ENCODE measurements around the gene EPO.

The EPO gene

DNA sequence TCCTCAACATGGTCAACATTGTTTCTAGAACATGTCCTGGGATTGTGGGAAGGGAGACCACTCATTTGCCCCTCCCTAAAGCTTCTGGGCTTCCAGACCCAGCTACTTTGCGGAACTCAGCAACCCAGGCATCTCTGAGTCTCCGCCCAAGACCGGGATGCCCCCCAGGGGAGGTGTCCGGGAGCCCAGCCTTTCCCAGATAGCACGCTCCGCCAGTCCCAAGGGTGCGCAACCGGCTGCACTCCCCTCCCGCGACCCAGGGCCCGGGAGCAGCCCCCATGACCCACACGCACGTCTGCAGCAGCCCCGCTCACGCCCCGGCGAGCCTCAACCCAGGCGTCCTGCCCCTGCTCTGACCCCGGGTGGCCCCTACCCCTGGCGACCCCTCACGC lies at the start of gene EPO:
Gene EPO (plus strand): TSS at position 190 of the 392 bp plus-strand sequence. CDS start 513 bp downstream, outside the sequence.
- no peak for ATAC-seq (ENCODE audit: low read depth)
- H3K36me3 Mint-ChIP-seq = peaks cover 5% of the 10 kb centered on the region
- no peak within 1 kb of the TSS for H3K27ac Mint-ChIP-seq
- H3K4me3 Mint-ChIP-seq = no peak within 1 kb of the TSS
- no peak for DNase-seq (ENCODE audit: low spot score in 2 of 2)
- H3K4me1 Mint-ChIP-seq = peaks cover 3% of the 10 kb centered on the region
- H3K27me3 Mint-ChIP-seq = peaks cover 24% of the 10 kb centered on the region
- H3K9me3 Mint-ChIP-seq = peaks cover 11% of the 10 kb centered on the region

DNA sequence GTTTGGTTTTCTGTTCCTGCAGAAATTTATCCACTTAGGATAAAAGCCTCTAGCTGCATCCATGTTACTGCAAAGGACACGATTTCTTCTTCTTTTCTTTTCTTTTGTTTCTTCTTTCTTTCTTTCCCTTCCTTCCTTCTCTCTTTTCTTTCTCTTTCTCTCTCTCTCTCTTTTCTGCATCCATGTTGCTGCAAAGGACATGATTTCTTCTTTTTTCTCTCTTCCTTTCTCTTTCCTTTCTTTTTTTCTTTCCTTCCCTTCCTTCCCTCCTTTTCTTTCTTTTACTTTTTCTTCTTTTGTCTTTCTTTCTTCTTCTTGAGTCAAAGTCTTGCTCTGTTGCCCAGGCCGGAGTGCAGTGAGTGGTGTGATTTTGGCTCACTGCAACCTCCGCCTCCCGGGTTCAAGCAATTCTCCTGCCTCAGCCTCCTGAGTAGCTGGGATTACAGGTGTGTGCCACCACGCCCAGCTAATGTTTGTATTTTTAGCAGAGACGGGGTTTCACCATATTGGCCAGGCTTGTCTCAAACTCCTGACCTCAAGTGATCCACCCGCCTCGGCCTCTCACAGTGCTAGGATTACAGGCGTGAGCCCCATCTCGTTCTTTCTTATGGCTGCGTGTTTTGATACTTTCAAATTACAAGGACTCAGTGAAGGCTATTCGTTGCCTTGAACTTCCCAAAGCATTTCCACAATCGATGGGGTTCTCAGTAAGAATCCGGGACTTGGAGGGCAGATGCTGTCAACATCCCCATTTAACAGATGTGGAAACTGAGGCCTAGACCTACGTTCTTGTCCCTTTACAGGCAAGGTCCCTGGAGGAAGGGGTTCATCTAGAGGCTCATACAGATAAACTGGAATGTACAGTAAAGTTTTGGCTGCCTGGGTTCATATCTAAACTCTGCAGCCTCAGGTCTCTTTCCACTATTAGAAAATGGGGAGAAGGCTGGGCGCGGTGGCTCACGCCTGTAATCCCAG lies 48.6 kb upstream of the EPO start:
- ATAC-seq (ENCODE audit: low read depth) (no peak), DNase-seq (ENCODE audit: low spot score in 2 of 2) (no peak)
- Mint-ChIP-seq H3K36me3 (peaks cover 2% of the 10 kb centered on the region), H3K4me1 (peaks cover 11% of the 10 kb centered on the region), H3K9me3 (peaks cover 1% of the 10 kb centered on the region), H3K4me3 (no peak overlapping the region), H3K27ac (no peak overlapping the region), H3K27me3 (peaks cover 4% of the 10 kb centered on the region)

DNA sequence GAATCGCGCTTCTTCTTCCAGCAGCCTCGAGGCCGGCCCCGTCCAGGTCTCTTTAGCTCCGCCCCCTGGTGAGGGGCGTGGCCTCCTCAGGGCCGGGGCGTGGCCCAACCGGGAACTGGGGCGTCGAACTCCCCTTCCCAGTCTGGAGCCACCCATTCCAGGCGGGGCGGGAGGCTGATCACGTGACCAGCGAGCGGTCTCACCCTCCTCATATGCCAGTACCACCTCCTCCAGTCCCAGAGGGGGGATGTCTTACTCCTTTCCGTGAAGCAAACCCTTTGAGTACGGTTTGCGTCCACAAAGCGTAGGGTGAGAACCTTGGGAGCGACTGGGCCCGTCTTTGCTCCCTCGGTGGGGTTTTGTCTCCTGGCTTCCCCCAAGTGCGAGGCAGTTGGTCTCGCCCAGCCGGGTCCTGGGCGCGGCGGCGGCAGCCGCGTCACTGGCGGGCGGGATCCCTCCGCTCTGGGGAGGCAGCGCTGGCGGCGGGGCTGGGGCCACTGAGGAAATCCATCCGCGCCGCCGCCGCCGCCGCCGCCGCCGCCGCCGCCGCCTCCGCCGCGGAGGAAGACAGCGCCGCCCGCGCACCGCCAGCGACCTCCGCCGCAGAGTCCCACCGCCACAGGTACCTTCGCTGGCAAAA lies 46.8 kb upstream of the EPO start, which contains the start of gene GNB2:
Gene GNB2 (plus strand): TSS at position 439 of the 640 bp plus-strand sequence. CDS start 2,526 bp downstream, outside the sequence.
- peaks cover 6% of the 10 kb centered on the region for H3K36me3 Mint-ChIP-seq
- H3K4me3 Mint-ChIP-seq = peak within 1 kb of the TSS; percentile 100
- H3K4me1 Mint-ChIP-seq = peaks cover 8% of the 10 kb centered on the region
- H3K27ac Mint-ChIP-seq = peak within 1 kb of the TSS; percentile 93
- DNase-seq (ENCODE audit: low spot score in 2 of 2) (peak; percentile 95 to 96), ATAC-seq (ENCODE audit: low read depth) (peak; percentile 56)
- H3K9me3 Mint-ChIP-seq = no peaks in the 10 kb centered on the region
- H3K27me3 Mint-ChIP-seq = no peaks in the 10 kb centered on the region

DNA sequence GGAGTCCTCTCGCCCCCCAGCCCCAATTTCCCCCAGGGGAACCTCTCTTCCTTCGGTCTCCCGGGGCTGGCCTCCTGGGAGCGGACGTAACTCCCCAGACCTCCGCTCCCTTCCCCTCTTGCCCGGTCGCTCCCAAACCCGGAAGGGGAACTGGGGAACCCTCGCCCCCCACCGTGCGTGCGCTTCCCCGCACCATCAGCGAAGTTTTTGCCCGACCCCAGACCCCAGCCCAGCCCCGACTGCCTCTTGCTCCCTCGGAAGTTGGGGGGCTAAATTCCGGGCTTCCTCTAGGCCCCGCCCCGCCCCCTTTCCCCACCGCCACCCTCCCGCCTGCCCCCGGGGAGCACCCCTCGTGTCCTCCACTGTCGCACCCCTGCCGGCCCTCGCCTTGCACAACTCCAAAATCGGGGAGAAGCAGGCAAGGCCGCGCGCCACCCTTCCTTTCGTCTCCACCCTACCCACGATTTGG lies 46.3 kb upstream of the EPO start:
- no peaks in the 10 kb centered on the region for H3K9me3 Mint-ChIP-seq
- H3K4me1 Mint-ChIP-seq = peaks cover 8% of the 10 kb centered on the region
- peak overlapping the region; percentile 93 for H3K27ac Mint-ChIP-seq
- peaks cover 8% of the 10 kb centered on the region for H3K36me3 Mint-ChIP-seq
- peak overlapping the region; percentile 100 for H3K4me3 Mint-ChIP-seq
- H3K27me3 Mint-ChIP-seq = no peaks in the 10 kb centered on the region
- DNase-seq (ENCODE audit: low spot score in 2 of 2) = no peak
- no peak for ATAC-seq (ENCODE audit: low read depth)

DNA sequence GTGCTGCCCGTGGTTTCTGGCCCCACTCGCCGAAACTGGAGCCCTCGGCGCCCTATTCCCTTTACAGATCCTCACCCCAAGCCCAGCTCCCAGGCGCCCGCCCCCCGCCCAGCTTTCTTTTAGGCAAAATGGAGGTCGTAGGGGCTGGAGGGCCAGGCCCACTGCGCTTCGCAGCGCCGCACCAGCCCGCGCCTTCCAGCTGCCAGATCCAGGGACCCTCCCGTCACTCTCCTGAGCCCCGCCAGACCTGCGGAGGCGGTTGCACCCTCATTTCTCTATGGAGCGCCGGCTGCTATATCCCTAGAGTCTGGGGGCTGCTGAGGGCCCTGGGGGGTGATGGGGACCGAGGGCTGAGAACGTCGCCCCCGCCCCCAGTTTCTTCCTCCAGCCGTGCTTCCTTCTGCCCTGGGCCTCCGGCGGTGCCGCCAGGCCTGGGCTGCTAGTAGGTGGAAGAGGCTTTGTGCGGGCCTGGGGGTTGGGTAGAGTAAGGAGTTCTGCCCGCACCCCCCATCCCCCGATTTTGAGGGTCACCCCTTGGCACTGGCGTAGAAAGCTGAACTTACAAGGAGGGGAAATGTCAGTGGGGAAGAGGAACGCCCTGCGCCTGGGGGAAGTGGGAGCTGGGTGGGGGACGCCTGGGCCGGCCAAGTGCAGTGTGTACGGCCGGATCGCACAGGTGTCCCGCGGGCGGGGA lies 45.7 kb upstream of the EPO start:
- no peak for ATAC-seq (ENCODE audit: low read depth)
- peak overlapping the region; percentile 93 for H3K27ac Mint-ChIP-seq
- H3K27me3 Mint-ChIP-seq = no peaks in the 10 kb centered on the region
- H3K9me3 Mint-ChIP-seq = no peaks in the 10 kb centered on the region
- H3K4me1 Mint-ChIP-seq = peaks cover 8% of the 10 kb centered on the region
- peak overlapping the region; percentile 100 for H3K4me3 Mint-ChIP-seq
- peak in 1 of 2 donors; percentile 57 for DNase-seq (ENCODE audit: low spot score in 2 of 2)
- peaks cover 10% of the 10 kb centered on the region for H3K36me3 Mint-ChIP-seq

DNA sequence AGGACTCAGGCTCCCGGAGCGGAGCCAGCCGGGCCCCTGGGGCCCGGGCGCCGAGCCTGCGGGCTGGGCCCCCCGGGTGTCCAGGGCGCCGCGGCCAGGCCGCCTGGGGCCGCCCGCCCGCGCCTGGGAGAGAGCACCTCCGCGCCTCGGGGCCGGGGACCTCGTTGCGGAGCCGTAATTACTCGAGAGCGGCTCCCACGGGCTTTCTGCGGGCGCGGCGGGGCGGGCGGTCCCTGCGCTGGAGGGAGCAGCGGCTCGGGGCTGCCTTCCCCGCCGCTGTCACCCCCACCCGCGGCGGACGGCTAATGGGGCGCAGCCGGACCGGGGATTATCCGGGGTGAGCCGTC lies 45.2 kb upstream of the EPO start:
- H3K36me3 Mint-ChIP-seq = peaks cover 11% of the 10 kb centered on the region
- no peaks in the 10 kb centered on the region for H3K9me3 Mint-ChIP-seq
- peak in 1 of 2 donors; percentile 37 for DNase-seq (ENCODE audit: low spot score in 2 of 2)
- no peaks in the 10 kb centered on the region for H3K27me3 Mint-ChIP-seq
- peak overlapping the region; percentile 100 for H3K4me3 Mint-ChIP-seq
- peak; percentile 0 for ATAC-seq (ENCODE audit: low read depth)
- H3K4me1 Mint-ChIP-seq = peaks cover 8% of the 10 kb centered on the region
- H3K27ac Mint-ChIP-seq = peak overlapping the region; percentile 93

DNA sequence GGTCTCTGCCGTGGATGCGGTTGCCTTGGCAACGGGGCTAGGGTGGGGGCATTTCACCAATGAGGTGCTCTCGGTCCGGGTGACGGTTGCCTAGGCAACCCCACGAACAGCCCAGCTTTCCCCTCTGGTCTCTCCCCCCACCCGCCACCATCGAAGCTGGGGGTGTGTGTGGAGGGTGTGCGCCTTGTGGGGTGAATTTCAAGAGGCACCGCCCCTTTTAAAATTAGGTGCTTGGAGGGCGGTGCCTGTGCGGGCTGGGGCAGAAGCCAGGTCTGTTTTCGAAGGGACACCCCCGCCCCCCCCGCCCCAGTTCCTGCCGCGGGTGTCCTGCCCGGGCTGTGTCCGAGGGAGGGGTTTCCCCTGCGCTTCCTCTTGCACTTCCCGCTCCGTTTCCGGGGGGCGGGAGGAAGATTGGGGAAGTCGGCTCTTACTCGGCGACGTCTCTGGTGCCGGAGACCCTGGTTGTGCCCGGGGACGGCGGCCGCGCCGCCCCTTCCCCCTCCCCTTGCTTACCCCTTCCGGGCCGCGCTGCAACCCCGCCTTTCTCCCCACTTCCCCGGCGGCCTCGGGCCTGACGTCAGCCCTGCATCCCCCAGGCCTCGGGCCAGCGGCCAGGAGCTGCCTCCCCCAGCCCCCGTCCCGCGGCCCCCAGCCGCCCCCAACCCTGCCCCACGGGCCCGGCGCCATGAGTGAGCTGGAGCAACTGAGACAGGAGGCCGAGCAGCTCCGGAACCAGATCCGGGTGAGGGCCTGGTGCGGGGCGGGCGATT lies 44.5 kb upstream of the EPO start:
- peaks cover 12% of the 10 kb centered on the region for H3K36me3 Mint-ChIP-seq

DNA sequence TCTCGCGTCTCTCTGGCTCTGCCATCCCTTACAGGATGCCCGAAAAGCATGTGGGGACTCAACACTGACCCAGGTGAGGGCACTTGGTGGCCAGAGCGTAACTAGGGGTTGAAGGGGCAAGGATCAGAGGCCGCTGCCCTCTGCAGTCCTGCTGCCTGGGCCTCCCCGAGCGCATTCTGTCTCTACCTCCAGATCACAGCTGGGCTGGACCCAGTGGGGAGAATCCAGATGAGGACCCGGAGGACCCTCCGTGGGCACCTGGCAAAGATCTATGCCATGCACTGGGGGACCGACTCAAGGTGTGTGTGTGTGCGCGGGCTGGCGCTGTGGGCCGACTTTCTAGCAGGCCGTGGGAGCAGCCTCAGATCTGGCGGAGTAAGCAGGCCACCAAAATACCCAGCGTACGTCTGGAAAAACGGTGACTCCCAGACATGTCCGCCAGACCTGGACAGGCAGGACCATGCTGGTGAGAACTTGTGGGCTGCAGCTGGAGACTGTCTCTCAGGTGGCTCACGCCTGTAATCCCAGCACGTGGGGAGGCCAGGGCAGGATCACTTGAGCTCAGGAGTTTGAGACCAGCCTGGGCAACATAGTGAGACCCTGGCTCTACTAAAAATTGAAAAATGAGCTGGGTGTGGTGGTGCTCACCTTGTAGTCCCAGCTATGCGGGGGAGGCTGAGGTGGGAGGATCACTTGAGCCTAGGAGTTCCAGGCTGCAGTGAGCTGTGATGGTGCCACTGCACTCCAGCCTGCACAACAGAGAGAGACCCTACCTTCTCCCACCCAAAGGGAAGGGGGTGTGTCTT lies 43.6 kb upstream of the EPO start:
- Mint-ChIP-seq H3K4me1 (peaks cover 11% of the 10 kb centered on the region), H3K9me3 (no peaks in the 10 kb centered on the region)

More for the DNA sequence above, 44.5 kb upstream of the EPO start:
- H3K4me1 Mint-ChIP-seq = peaks cover 11% of the 10 kb centered on the region
- H3K4me3 Mint-ChIP-seq = peak overlapping the region; percentile 82
- peak overlapping the region; percentile 87 for H3K27ac Mint-ChIP-seq
- DNase-seq (ENCODE audit: low spot score in 2 of 2) = peak; percentile 75 to 86
- no peaks in the 10 kb centered on the region for H3K27me3 Mint-ChIP-seq
- H3K9me3 Mint-ChIP-seq = no peaks in the 10 kb centered on the region
- peak; percentile 60 for ATAC-seq (ENCODE audit: low read depth)

DNA sequence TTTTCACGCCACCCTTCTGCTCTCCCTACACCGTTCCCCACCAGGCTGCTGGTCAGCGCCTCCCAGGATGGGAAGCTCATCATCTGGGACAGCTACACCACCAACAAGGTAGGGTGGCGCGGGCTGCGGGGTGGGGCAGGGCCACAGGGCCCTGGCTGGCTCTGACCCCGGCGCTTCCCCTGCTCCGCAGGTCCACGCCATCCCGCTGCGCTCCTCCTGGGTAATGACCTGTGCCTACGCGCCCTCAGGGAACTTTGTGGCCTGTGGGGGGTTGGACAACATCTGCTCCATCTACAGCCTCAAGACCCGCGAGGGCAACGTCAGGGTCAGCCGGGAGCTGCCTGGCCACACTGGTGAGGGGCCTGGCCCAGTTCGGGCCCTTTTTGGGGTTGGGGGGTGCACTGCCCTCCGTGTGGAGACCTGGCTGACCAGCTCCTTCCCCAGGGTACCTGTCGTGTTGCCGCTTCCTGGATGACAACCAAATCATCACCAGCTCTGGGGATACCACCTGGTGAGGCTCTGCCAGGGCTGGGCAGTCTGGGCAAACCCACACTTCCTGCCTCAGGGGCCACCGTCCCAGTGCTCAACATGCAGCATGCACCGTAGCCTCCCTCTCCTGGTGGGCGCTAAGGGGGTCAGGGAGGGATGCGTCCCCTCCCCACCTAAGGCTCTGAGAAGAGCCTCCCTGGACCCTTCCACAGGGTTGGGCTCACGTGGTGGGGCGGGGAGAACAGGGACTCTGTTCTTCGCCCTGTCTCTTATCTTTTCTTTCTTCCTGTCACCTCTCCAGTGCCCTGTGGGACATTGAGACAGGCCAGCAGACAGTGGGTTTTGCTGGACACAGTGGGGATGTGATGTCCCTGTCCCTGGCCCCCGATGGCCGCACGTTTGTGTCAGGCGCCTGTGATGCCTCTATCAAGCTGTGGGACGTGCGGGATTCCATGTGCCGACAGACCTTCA lies 42.7 kb upstream of the EPO start:
- Mint-ChIP-seq H3K4me1 (peaks cover 11% of the 10 kb centered on the region), H3K36me3 (peaks cover 12% of the 10 kb centered on the region), H3K27me3 (no peaks in the 10 kb centered on the region), H3K27ac (no peak overlapping the region), H3K4me3 (peak overlapping the region; percentile 57), H3K9me3 (no peaks in the 10 kb centered on the region)
- ATAC-seq (ENCODE audit: low read depth) = no peak
- DNase-seq (ENCODE audit: low spot score in 2 of 2) = no peak

More for the DNA sequence above, 43.6 kb upstream of the EPO start:
- H3K36me3 Mint-ChIP-seq = peaks cover 12% of the 10 kb centered on the region
- H3K27ac Mint-ChIP-seq = peak overlapping the region; percentile 87
- no peak for ATAC-seq (ENCODE audit: low read depth)
- peak overlapping the region; percentile 70 for H3K4me3 Mint-ChIP-seq
- no peaks in the 10 kb centered on the region for H3K27me3 Mint-ChIP-seq
- no peak for DNase-seq (ENCODE audit: low spot score in 2 of 2)

DNA sequence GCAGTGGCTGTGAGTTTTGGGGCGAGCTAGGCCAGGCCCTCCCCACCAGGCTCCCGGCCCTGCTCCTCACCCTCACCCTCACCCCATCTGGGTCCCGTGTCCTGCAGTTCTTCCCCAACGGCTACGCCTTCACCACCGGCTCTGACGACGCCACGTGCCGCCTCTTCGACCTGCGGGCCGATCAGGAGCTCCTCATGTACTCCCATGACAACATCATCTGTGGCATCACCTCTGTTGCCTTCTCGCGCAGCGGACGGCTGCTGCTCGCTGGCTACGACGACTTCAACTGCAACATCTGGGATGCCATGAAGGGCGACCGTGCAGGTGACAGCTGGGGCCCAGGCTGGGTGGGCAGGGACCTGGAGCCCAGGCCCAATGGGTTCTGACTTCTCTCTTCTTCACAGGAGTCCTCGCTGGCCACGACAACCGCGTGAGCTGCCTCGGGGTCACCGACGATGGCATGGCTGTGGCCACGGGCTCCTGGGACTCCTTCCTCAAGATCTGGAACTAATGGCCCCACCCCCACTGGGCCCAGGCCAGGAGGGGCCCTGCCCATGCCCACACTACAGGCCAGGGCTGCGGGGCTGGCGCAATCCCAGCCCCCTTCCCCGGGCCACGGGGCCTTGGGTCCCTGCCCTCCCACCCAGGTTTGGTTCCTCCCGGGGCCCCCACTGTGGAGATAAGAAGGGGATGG lies 41.8 kb upstream of the EPO start:
- H3K4me3 Mint-ChIP-seq = no peak overlapping the region
- no peaks in the 10 kb centered on the region for H3K27me3 Mint-ChIP-seq
- no peaks in the 10 kb centered on the region for H3K9me3 Mint-ChIP-seq
- H3K36me3 Mint-ChIP-seq = peaks cover 14% of the 10 kb centered on the region
- H3K27ac Mint-ChIP-seq = peak overlapping the region; percentile 82
- DNase-seq (ENCODE audit: low spot score in 2 of 2) (no peak), ATAC-seq (ENCODE audit: low read depth) (no peak)
- H3K4me1 Mint-ChIP-seq = peaks cover 8% of the 10 kb centered on the region

DNA sequence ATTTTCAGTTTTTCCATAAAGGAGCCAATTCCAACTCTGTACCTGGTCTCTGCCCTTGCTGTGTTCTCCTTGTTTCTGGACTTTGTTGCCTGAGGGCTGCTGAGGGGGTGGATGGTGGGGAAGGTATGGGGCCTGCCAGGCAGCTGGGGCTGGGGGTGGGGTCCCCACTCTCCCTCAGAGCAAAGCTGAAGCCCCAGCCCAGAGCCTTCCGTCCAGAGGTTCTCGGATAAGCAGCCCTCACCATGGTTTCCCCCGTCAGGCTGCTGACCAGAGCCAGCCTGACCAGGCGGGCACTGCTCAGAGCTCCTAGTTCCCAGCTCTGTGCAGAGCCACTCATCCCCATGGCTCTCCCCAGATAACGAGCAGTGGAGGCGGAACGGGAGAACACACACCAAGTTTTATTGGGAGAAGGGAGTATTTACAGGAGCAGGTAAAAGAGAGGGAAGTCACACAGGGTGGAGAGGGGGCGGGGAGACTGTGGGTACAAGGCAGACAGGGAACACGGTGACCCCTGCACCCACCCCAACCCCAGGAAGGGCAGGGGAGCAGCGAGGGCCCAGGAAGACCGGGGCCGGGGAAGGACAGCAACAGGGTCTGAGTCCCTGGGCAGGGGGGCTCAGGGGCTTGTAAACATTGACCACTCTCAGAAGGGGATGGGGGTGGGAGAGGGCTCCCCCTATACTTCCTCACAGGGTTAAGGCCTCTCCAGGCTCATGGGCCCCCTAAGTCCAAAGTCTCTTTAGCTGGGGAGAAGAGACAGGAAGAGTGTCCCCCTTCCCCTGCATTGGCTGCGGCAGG lies 40.9 kb upstream of the EPO start:
- no peaks in the 10 kb centered on the region for H3K27me3 Mint-ChIP-seq
- peaks cover 12% of the 10 kb centered on the region for H3K36me3 Mint-ChIP-seq
- H3K4me1 Mint-ChIP-seq = peaks cover 8% of the 10 kb centered on the region
- H3K27ac Mint-ChIP-seq = no peak overlapping the region
- no peak for ATAC-seq (ENCODE audit: low read depth)
- DNase-seq (ENCODE audit: low spot score in 2 of 2) = no peak
- no peak overlapping the region for H3K4me3 Mint-ChIP-seq
- H3K9me3 Mint-ChIP-seq = no peaks in the 10 kb centered on the region

Measured in memory B cell (primary cell).